Measurements from ENCODE around the gene LGALS1.

GRCh38 chr22:37626144-37626543, 49.3 kb upstream of the LGALS1 start:
- TF ChIP-seq CTCF (IDR thresholded peaks at IDR 0.05) (no peak), POLR2A (IDR thresholded peaks at IDR 0.05) (no peak)

Data from lower leg skin (tissue), 3 donors.